Suprapubic skin (tissue), 4 donors: ENCODE measurements around the gene ANKRD17.

Experiments used
- POLR2A ChIP-seq, 2 donors: fragments of 450-650 bp; IDR thresholded peaks; one replicate each; pipeline ENCODE4 v1.6.1; 2017; ENCODE audit warnings: antibody characterized with exemption in 2 of 2, mild to moderate bottlenecking in 2 of 2, moderate library complexity in 2 of 2
- POLR2AphosphoS5 ChIP-seq, 3 donors: sonication (generic); formaldehyde crosslinking; IDR thresholded peaks; one replicate each; pipeline ENCODE4 v1.6.1; 2017; ENCODE audit warnings: antibody characterized with exemption in 3 of 3
- TF ChIP-seq, protein P1 (sequence below), 2 donors: fragments of 200-600 bp in 1 of 2; fragments of 450-650 bp in 1 of 2; sonication (generic) in 1 of 2; IDR thresholded peaks; one replicate each; pipeline ENCODE4 v1.5.1; 2016 to 2019; ENCODE audit warnings: antibody characterized with exemption in 2 of 2, mild to moderate bottlenecking in 1 of 2, moderate library complexity in 1 of 2

DNA sequence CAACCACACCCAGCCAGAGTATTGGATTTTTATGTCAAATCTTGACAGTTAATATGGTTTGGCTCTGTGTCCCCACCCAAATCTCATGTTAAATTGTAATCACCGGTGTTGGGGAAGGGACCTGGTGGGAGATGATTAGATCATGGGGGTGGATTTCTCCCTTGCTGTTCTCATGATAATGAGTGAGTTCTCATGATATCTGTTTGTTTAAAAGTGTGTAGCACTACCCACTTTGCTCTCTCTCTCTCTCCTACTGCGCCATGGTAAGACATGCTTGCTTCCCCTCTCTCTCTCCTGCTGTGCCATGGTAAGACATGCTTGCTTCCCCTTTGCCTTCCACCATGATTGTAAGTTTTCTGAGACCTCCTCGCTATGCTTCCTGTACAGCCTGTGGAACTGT, 102.2 kb downstream of the ANKRD17 start:
- TF ChIP-seq, protein P1, sequence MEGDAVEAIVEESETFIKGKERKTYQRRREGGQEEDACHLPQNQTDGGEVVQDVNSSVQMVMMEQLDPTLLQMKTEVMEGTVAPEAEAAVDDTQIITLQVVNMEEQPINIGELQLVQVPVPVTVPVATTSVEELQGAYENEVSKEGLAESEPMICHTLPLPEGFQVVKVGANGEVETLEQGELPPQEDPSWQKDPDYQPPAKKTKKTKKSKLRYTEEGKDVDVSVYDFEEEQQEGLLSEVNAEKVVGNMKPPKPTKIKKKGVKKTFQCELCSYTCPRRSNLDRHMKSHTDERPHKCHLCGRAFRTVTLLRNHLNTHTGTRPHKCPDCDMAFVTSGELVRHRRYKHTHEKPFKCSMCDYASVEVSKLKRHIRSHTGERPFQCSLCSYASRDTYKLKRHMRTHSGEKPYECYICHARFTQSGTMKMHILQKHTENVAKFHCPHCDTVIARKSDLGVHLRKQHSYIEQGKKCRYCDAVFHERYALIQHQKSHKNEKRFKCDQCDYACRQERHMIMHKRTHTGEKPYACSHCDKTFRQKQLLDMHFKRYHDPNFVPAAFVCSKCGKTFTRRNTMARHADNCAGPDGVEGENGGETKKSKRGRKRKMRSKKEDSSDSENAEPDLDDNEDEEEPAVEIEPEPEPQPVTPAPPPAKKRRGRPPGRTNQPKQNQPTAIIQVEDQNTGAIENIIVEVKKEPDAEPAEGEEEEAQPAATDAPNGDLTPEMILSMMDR (IDR thresholded peaks at IDR 0.05) = no peak
- TF ChIP-seq POLR2A (IDR thresholded peaks at IDR 0.05) = no peak
- no peak for TF ChIP-seq POLR2AphosphoS5 (IDR thresholded peaks at IDR 0.05)
